IPS DF 4.7 (cell line): ENCODE results near the gene CER1.
"Not testable (repeated sequence)": the region's sequence is repeated elsewhere in the genome, so short reads cannot be mapped to it uniquely, and the experiment has no call there.

Source experiments
- DNase-seq: peaks from one replicate; pipeline ENCODE4 v3.0.0-alpha.2; 2013; ENCODE audit warnings: low spot score; ENCODE audit errors: extremely low read depth

Gene CER1

DNA sequence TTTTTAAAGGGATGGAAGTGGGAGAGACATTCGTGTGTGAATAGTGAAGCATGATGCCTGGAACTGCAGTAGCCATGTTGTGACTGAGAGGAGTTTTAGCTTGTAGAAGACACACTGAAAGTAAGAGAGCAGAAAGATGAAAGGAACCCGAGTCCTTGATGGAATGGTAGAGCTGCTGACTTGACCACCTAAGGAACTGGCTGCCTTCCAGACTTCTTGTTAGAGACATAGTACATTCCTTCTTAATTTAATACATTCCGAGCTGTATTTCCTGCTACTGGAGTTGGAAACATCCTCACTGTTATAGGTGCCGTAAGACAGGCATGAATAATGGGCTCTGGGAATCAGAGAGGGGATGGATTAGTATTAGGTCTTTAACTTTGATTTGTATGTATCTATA is 7.4 kb downstream of the CER1 start:
- DNase-seq: no peak

DNA sequence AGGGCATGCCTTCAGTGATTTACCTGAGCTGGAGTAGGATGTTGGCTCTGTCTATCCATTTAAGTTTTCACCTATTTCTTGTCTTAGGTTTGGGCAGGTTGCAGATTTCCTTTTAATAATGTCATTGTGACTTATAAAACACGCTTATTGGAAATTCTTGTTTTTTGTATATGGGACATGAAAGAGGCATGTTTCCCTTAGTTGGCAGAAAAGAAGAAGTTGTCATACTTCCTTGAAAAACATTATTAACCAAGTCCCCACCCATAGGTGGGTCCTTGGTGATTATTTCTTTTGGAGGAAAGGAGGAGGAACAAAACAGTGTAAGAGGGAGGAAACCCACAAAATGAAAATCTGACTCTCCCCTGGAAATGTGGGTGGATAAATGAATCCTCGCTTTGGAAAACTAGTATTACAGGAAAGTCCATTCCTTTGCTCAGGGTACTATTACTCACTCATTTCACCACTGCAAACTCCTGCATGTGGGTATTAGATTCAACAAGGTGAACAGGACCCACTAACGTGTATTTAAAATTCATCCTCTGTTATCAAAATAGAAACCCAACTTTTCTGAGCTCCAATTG is 9.3 kb downstream of the CER1 start:
- DNase-seq: no peak

DNA sequence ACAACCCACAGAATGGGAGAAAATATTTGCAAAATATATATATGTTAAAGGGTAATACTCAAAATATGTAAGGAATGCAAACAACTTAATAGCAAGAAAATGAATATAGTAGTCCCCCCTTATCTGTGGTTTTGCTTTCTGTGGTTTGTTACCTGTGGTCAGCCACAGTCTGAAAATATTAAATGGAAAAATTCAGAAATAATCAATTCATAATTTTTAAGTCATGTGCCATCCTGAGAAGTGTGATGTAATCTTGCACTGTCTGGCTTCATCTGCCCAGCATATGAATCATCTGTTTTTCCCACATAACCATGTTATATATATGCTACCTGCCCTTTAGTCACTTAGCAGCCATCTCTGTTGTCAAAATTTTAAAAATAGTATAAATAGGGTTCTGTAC is 11.7 kb downstream of the CER1 start:
- DNase-seq: no peak

DNA sequence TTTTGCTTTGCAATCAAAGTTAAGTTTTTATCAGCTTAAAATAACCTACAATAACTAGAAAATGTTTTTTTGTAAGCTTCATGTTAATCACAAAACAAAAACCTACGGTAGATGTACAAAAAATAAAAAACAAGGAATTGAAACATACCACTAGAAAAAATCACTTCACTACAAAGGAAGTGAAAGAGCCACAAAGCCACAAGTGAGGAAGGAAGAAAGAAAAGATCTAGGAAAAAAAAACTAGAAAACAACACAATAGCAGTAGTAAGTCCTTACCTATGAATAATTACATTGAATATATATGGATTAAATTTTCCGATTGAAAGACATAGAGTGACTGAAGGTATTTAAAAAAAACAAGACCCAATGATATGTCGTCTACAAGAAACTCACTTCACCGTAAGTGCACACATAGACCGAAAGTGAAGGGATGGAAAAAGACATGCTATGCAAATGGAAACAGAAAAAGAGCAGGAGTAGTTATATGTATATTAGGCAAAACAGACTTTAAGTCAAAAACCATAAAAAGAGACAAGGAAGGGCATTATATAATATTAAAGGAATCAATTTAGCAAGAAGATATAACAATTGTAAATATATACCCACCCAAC is 15.9 kb downstream of the CER1 start:
- no peak for DNase-seq

DNA sequence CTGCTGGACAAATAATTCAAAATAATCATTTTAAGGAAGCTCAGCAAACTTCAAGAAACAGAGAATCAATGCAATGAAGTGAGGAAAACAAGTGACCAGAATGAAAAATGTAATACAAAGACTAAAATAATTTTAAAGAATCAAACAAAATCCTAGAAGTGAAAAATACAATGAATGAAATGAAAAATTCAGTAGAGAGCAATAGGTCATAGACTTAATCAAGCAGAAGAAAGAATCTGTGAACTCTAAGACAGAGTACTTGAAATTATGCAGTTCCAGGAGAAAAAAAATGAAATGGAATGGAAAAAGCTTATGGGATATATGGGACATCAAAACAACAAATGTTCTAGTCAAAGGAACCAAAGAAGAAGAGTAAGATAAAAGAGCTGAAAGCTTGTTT is 17.5 kb downstream of the CER1 start:
- DNase-seq: no peak

DNA sequence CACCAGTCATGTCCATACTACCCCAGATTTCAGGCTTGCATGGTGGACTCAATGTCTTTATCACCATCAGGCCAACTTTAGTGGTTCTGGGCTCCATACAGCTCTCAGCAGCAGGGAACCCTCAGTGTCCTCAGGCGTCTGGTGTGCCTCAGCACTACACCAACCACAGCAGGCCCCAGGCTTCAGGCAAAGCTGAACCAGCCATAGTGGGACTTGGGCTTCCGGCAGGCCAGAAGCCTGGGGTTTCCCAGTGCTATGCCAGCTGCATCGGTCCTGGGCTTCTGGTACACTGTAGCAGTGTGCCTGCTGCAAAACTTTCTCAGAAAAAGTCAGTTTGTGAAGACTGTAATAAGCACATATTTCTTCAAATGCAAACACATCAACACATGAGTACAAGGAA is 18.3 kb downstream of the CER1 start:
- no peak for DNase-seq

DNA sequence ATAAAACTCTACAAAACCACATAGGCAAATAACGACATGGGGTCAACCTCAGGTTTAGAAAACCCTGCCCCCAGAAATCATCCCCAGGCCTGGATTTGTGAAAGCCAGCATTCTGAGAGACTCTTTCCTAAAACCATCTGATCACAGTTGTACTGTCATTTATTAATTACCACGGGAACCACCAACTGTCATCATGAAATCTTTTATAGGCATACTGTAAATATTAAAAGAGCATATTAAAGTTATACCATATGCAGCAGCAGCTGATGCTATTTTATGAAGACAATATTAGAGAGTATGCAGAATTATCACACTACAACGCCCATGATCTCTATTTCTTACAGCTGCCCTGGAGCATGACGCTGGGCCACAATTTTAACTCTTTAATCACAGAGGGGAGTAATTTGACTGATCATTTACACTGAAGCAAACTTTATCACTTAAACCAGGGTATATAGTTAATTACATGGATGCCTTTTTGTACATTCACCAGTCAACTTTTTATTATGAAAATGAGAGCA is 20.3 kb downstream of the CER1 start:
- no peak for DNase-seq

DNA sequence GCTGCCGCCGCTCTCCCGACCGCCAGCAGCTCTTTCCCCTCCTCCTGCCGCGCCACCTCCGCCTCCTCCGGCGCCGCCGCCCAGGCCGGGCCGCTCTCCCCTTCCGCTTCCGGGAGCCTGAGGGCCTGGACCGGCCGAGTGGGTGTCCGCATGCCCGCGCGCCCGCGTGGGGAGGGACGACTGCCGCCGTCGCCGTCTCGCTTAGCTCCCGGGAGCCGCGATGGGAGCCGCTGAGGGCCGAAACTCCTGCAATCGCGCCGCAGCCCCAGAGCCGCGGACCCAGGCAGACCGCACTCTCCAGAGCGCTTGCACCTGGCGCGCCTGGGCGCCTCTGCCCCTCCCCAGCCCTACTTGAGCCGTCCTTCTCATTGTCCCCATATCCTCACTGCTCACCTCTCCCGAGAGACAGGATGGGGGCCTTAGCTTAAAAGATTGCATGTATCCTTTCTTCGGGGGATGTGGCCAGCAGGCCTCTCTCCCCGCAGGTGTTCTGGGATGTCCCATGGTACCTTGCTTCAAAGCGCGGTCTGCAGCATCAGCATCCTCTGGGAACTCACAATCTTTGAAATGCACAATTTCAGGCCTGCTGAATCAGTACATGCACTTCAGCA is 29.2 kb downstream of the CER1 start, which contains the start of gene ZDHHC21:
Gene ZDHHC21, minus strand, starts transcription at position 182 of the 611 bp plus-strand sequence. CDS start 19,092 bp downstream, outside the sequence.
- DNase-seq: peak; percentile 14

DNA sequence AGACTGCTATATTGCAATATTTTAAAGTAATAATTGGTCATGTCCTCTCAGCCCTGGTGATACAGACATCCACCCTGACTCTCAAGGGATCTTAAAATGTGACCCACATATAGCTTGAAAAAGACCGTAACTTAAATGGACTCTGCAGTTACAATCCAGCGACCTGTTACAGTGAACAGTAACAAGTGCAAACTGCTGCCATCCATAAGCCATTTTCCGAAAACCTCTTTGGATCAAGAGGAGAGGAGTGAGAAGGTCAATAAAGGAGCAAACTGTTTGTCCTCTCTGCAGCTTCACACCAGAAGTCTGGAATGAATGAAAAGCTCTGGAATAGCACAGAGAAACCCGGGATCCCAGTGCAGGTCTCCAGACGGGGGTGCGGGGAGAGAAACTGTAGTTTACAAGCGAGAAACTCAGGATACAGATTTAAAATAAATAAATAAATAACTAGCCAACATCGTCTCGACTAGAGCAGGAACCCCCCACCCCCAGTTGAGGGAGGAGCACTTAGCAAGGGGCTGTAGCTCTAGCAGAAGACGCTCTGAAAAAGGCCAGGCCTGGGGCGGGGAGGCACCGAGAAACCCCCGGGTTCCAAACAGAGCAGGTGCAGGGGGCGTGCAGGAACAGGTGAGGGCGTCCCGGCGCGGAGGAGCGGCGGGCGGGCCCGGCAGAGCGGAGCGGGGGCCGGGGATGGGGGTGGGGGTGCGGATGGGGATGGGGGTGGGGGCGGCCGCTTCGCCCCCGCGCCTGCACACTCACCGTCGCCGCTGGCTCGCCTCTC is 29.9 kb downstream of the CER1 start:
- no peak for DNase-seq

DNA sequence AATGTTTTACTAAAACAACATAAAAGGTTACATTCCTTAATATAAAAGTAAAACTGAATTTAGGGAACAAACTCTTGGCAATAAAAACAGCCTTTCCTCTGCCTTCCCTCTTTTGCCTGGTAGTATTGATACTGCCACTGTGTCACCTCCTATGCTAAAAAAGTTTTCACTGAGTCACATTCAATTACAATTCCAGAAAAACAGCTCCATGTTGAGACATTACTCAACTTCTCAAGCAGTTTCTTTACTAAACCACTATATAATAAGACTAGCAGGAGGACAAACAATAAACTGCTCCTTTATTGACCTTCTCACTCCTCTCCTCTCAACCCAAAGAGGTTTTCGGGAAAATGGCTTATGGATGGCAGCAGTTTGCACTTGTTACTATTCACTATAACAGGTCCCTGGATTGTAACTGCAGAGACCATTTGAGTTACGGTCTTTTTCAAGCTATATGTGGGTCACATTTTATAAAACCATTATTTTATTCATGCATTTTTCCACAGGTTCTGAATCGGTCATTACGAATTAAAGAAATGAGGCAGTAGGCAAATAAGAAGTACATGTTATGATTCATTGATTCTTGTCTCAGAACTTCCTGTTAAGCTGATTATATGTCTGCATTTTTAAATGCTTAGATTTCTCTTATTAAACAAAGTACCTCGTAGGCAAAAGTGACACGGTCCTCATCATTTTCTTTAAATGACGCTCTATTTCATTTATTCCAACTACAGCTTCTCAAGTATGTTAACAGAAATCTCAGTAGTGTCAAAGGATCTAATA is 31.4 kb downstream of the CER1 start:
- DNase-seq: no peak

DNA sequence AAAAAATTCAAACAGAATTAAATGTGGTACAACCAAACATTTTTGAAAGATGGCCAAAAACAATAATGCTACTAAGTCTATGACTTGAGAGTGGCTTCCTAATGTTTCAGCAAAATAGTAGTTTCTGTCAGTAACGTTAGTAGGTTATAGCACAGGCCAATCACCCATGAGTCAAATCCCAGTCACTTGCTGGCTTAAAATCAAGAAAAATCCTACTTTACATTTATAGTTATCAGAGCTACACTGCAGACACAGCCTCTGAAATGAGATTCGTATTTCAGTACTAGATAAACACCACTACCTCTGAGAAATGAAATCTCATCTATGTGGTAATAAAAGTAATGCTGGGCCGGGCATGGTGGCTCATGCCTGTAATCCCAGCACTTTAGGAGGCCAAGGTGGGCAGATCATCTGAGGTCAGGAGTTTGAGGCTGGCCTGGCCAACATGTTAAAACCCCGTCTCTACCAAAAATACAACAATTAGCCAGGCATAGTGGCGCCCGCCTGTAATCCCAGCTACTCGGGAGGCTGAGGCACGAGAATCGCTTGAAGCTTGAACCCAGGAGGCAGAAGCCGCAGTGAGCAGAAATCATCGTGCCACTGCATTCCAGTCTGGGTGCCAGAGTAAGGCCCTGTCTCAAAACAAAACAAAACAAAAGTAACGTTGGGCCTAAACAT is 35.4 kb downstream of the CER1 start:
- DNase-seq: no peak

DNA sequence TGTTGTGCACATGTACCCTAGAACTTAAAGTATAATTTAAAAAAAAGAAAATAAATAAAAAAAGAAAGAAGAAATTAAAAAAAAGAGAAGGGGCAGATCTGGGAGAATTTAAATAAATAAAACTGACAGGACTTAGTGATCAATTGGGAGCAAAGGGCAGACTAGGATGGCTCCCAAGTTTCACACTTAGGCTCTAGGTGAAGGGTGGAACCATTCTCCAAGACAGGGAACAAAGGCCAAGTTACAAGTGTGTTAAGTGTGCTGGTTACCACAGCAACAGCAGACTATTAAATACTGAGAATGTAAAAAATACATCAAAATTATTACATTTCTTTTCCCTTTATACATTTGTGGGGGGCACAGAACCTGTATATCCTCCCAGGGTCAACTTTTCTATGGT is 36.4 kb downstream of the CER1 start:
- DNase-seq: no peak

DNA sequence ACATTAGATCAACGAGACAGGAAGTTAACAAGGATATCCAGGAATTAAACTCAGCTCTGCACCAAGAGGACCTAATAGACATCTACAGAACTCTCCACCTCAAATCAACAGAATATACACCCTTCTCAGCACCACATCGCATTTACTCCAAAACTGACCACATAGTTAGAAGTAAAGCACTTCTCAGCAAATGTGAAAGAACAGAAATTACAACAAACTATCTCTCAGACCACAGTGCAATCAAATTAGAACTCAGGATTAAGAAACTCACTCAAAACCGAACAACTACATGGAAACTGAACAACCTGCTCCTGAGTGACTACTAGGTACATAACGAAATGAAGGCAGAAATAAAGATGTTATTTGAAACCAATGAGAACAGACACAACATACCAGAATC is 39.9 kb downstream of the CER1 start:
- DNase-seq: not testable (repeated sequence)

DNA sequence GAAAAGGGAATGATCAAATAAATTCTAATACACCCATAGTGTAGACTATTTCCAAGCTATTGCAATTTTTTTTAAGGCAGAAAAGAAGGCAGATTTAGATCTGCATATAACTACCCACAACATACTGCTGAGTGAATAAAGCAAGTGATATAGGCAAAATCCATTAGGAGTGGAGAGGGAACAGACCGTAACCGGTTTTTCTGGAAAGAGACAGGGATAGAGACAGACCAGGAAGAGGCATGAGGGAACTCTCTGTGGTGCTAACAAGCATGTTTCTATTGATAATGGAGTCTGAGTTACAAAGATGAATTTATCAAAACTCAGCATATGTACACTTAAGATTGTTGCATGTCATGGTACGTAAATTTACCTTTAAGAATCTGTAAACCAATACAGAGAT is 43.8 kb downstream of the CER1 start:
- no peak for DNase-seq

DNA sequence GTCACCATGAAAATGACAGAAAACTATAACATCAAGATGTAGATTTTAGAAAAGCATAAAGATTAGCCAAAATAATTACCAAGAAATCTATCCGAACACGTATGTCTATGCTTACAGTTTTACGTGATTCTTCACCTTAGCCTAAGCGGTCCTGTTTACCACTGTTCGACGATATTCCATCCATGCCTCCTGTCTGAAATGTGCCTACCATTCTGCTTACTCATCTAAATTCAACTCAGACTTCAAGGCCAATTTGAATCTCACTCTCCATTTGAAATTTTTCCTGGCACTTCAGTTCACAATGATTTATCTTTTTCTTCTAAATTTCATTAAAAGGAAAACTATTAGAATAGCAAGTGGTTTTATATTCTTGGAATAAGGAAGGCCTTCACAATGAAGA is 44.7 kb downstream of the CER1 start:
- no peak for DNase-seq

DNA sequence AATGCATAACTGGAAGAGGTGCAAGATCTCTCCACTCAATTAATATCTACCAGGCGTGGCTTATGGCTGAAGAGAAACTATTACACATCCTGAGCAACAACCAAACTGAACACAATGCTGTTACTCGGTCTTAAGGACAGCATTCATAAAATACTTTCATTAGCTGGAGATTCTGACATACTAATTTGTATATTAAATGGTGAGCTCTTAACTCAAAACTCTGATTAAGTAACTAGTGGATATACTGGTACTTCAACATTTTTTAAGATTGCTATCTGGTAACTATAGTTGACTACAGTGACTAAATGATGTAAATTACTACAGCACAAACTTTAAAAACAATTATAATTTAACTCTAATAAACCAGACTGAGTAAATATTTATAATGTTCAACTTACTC is 45.1 kb downstream of the CER1 start:
- no peak for DNase-seq

DNA sequence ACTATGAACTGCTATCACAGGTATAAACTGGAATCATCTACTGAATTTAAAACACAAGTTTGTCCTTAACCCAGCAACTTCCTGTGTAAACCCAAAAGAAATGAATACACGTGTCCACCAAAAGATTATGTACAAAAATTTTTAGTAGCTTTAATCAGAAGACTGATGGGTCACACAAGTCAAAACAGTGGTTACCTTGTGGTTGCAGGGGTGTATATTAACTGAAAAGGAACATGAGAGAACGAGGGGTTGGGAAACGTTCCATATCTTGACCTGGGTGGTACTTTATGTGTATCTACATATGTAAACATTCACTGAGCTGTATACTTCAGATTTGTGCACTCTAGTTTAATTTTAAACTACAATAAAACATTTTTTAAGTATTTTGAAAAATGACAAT is 47.9 kb downstream of the CER1 start:
- no peak for DNase-seq

DNA sequence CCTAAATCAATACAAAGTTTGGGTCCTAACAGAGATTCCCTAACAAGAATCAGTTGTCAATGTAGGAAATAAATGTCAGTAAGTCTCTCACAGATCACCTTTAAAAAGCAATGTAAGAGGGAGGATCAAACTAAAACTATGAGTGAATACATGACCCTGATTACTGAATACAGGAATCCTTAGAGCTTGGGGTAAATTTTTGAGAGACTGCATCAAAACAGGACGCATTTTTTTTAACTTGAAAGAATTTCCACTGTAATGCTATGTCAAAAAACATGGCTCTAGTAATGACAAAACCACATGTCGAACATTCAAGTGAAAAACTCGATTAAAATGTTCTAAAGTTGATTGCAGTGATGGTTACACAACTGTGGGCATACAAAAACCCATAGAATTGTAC is 51.2 kb downstream of the CER1 start:
- DNase-seq: no peak

DNA sequence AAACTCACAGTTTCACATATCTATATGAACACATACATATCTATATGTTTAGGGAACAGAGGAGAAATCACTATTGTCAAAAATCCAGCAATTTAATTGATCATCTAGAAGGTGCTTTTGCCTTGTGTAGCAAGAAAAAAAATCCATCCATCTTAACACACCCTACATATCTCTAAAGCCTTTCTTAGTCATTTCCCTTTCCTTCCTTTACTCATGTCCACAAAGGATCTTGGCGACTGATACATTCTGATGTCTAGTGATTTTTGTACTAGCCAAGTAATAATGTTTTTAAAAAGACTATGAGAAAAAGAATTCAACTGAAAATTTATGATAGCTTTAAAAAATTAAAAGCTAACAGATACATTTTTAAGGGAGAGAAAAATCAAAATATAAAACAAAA is 51.8 kb downstream of the CER1 start:
- DNase-seq: no peak
